Right hindlimb (tissue), 1 donor: Measurements from ENCODE around the gene SYT11.
A peak's percentile ranks its signal among the peaks of the same experiment; 100 is the strongest.
"Not testable (repeated sequence)": the region's sequence is repeated elsewhere in the genome, so short reads cannot be mapped to it uniquely, and the experiment has no call there.

Source experiments
- DNase-seq: peaks from one replicate; pipeline ENCODE4 v3.0.0-alpha.2; 2018

SYT11 gene

GRCh38 chr1:155904261-155904660, 44.9 kb downstream of the SYT11 start:
- DNase-seq = no peak

- DNase-seq = no peak
Measured at GRCh38 chr1:155909894-155910293, 50.5 kb downstream of the SYT11 start.

DNA sequence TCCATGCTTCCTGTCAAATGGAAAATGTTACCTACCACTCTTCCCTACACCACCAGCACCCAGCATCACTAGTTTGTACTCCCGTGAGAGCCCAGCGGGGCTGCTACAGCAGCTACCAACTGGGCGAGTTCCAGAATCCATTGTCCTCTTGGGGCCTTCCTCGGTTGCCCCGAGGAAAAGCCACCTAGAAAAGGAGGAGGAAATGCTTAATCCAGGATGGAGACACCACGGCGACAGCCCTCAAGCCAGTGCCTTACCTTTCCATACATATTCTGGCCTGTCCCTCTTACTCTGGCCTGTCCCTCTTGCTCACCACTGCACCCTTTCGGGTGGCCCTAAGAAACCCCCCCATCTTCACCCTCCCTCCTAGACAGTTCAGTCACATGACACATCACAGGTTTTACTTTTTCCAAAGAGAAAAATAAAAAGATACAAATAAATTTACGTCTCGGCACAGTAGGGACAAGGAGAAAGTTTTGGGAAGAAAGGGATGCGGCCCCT, 51.3 kb downstream of the SYT11 start:
- DNase-seq = peak; percentile 32

GRCh38 chr1:155911156-155912055, 52.0 kb downstream of the SYT11 start, which contains the start of gene RIT1:
RIT1 (minus strand) TSS chr1:155911349; CDS start chr1:155910761, 588 bp downstream.
- DNase-seq = peak; percentile 89

- DNase-seq = no peak
Measured at GRCh38 chr1:155912056-155912536, 52.7 kb downstream of the SYT11 start.

DNA sequence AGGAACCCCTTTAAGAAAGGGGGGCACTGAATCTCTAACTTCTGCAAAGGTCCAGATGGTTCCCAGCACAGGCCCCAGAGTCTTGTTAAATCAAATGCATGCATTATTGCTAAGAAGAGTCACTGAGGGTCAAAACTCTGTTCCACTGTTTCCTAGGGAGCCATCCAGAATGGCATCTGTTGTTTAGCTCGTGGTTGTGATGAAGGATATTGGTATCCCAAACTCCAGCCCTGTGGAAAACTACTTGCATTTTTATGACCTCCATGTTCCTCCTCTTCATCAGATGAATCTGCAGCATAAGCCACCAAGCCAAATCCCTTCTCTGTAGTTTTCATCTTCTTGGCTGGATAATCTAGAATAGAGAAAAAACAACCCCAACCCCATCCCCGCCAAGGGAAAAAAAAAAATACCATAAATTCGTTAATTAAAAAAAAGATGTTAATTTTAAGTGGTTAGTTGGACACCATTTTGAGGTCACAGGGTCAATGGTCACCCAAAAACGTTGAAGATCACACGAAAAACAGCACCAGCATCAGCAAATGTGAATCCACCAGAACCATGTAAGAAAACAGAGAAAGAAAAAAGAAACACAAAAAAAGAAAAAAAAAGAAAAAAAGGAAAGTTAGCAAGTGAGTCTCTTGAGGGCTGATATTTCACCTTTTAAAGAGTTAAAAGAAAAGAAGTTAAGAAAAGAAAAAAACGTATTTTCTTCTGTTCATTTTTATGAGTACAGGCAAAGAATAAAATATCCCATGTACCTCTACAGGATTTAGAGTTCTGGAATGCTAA, 54.8 kb downstream of the SYT11 start:
- DNase-seq = no peak

GRCh38 chr1:155918660-155919059, 59.3 kb downstream of the SYT11 start:
- DNase-seq = no peak

GRCh38 chr1:155919801-155920200, 60.4 kb downstream of the SYT11 start:
- no peak for DNase-seq

GRCh38 chr1:155920717-155921116, 61.4 kb downstream of the SYT11 start:
- no peak for DNase-seq

DNA sequence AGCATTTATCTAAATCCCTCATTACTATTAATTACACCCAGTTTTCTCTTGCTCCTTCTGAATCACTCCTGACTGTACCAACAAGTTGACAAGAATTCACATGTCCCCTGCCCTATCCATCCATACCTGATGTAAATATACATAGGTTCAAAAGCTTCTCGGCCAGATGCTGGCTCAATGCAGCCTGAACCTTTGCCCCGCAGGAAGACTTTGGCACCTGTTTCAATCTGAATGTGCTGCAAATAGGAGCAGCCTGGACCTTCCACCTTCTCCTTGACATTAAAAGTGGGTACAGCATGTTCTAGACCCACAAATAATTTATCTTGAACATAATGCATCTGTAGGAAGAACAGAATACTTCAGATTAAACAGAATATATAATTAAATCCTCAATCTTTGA, 66.1 kb downstream of the SYT11 start:
- DNase-seq = no peak

DNA sequence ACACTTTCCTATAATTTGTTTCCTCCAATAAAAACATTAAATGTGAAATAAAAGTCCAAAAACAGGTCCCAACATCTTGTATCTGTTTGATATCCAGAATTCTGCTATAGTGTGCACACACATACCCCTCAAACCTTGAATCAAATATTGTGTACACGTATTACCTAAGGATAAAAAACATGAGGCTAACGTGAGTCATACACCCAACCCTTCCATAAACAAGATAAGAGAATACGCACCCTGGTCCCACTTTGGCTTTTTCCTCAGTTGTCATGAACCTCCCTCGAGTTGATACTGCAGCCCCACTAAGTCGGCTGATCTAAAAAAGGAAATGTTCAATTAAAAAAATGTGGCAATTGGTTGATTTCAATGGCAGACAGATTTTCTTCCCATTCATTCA, 69.7 kb downstream of the SYT11 start:
- no peak for DNase-seq

DNA sequence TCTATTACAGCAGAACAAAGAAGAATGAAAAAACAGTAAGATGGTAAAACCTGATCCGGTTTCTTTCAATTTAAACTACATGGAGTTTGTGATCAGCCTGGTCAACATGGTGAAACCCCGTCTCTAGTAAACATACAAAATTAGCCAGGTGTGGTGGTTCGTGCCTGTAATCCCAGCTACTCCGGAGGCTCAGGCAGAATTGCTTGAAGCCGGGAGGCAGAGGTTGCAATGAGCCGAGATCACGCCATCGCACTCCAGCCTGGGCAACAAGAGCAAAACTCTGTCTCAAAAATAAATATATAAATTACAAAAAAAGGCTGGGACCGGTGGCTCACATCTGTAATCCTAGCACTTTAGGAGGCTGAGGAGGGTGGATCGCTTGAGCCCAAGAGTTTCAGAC, 71.4 kb downstream of the SYT11 start:
- DNase-seq = not testable (repeated sequence)

GRCh38 chr1:155931332-155932038, 72.1 kb downstream of the SYT11 start:
- no peak for DNase-seq

- no peak for DNase-seq
Measured at GRCh38 chr1:155932081-155932480, 72.7 kb downstream of the SYT11 start.

- no peak for DNase-seq
Measured at GRCh38 chr1:155932487-155932886, 73.1 kb downstream of the SYT11 start.

DNA sequence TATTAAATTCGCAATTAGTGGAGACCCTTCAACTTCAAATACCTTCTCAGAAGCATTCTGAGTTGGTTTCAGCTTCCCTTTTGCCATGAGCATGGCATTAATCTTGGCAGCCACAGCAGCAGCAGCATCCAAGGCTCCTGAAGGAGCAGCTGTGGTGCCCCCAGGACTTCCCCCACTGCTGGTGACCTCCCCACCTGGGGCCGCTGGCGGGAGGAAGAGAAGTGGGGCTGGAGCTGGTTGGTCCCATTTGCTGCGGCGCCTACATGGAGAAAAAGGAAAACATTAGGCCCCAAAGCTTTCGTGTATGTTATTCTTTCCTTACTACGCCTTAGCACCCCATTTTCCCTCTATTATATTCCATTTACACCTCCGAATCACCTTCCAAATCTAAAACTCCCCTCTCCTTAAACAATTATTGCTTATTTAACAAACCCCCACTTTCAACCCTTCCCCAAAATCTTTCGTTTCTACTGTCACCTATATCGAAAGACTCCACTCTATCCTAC, 74.3 kb downstream of the SYT11 start:
- DNase-seq = no peak

GRCh38 chr1:155934097-155934935, 74.9 kb downstream of the SYT11 start, which contains the start of gene KHDC4:
KHDC4 (minus strand) TSS chr1:155934413; CDS start chr1:155934373, 40 bp downstream.
- DNase-seq = peak; percentile 98
